Measurements from ENCODE around the gene CDH13.

Gene CDH13

GRCh38 chr16:83407928-83408327 lies 781.2 kb downstream of the CDH13 start:
- TF ChIP-seq CTCF (IDR thresholded peaks at IDR 0.05; ENCODE audit: control extremely low read depth, extremely low read depth, low read depth, missing control alignments), result no peak
- ChIA-PET POLR2A (no interaction called here), CTCF (no interaction called here)
- no peak for DNase-seq (ENCODE audit: extremely low spot score)

- CTCF ChIA-PET, result no interaction called here
- no peak for DNase-seq (ENCODE audit: extremely low spot score)
- POLR2A ChIA-PET, result no interaction called here
- TF ChIP-seq CTCF (IDR thresholded peaks at IDR 0.05; ENCODE audit: control extremely low read depth, extremely low read depth, low read depth, missing control alignments), result no peak
Measured at GRCh38 chr16:83409347-83409746, 782.6 kb downstream of the CDH13 start.

- no peak for DNase-seq (ENCODE audit: extremely low spot score)
- CTCF ChIA-PET, result interaction anchor here (1.1 kb wide), 1 partner anchor 12 kb away, joined by 4 read pairs; no protein-coding TSS in a partner anchor
- POLR2A ChIA-PET, result no interaction called here
- no peak for TF ChIP-seq CTCF (IDR thresholded peaks at IDR 0.05; ENCODE audit: control extremely low read depth, extremely low read depth, low read depth, missing control alignments)
Measured at GRCh38 chr16:83418565-83418964, 791.8 kb downstream of the CDH13 start.

GRCh38 chr16:83420206-83420760 lies 793.5 kb downstream of the CDH13 start:
- no peak for DNase-seq (ENCODE audit: extremely low spot score)
- ChIA-PET POLR2A (no interaction called here), CTCF (interaction anchor here (1.2 kb wide), 1 partner anchor 27 kb away, joined by 4 read pairs; no protein-coding TSS in a partner anchor)
- no peak for TF ChIP-seq CTCF (IDR thresholded peaks at IDR 0.05; ENCODE audit: control extremely low read depth, extremely low read depth, low read depth, missing control alignments)

- ChIA-PET CTCF (interaction anchor here (2.7 kb wide), 1 partner anchor 13 kb away, joined by 16 read pairs; no protein-coding TSS in a partner anchor), POLR2A (no interaction called here)
- no peak for TF ChIP-seq CTCF (IDR thresholded peaks at IDR 0.05; ENCODE audit: control extremely low read depth, extremely low read depth, low read depth, missing control alignments)
Measured at GRCh38 chr16:83433201-83433600, 806.4 kb downstream of the CDH13 start.

GRCh38 chr16:83437036-83437435 lies 810.3 kb downstream of the CDH13 start:
- DNase-seq (ENCODE audit: extremely low spot score), result no peak
- TF ChIP-seq CTCF (IDR thresholded peaks at IDR 0.05; ENCODE audit: control extremely low read depth, extremely low read depth, low read depth, missing control alignments), result no peak
- ChIA-PET CTCF (interaction anchor here (1.5 kb wide), 1 partner anchor 11 kb away, joined by 4 read pairs; no protein-coding TSS in a partner anchor), POLR2A (no interaction called here)

More at GRCh38 chr16:83433201-83433600, 806.4 kb downstream of the CDH13 start:
- DNase-seq (ENCODE audit: extremely low spot score), result no peak

Data from GM10248 (cell line).